Common myeloid progenitor, CD34-positive (primary cell): Measurements from ENCODE around the gene TIMM8B. TPM values are rescaled to one million over a fixed set of nuclear protein-coding genes. Genes with fewer than 3 reads are reported as not detected.

Experiments
- CTCF ChIA-PET: fragments of 350-600 bp; sonication (Branson Sonifier 250); formaldehyde crosslinking; loops from one replicate; lab custom pipeline; 2021; ENCODE audit warnings: antibody characterized with exemption; lab: Charles Lee
- POLR2A ChIA-PET: fragments of 350-600 bp; sonication (Branson Sonifier 250); formaldehyde crosslinking; loops from one replicate; lab custom pipeline; 2021; ENCODE audit warnings: antibody characterized with exemption; lab: Charles Lee
- DNase-seq, 3 donors: peaks; one replicate each; pipeline versions ENCODE4 v3.0.0 to v3.0.0-alpha.2; 2013
- H3K27ac ChIP-seq, 2 experiments: 1 replicate in 1 of 2; 2 replicates in 1 of 2; pipeline ENCODE4 v1.7.0; 2013; ENCODE audit warnings: inconsistent platforms in 2 of 2, low read length in 2 of 2, mild to moderate bottlenecking in 2 of 2, low read depth in 1 of 2, moderate library complexity in 1 of 2; ENCODE audit not compliant: severe bottlenecking in 2 of 2, insufficient read depth in 1 of 2, poor library complexity in 1 of 2
- H3K27me3 ChIP-seq, 5 experiments: replicated peaks in 2 of 5; 1 replicate in 3 of 5; 2 replicates in 2 of 5; pipeline versions ENCODE4 v1.6.1 to v1.7.0; 2013; ENCODE audit warnings: low read length in 4 of 5, mild to moderate bottlenecking in 2 of 5, moderate library complexity in 2 of 5, inconsistent platforms in 1 of 5; ENCODE audit not compliant: insufficient read depth in 5 of 5, control insufficient read depth in 4 of 5
- H3K36me3 ChIP-seq, 4 experiments: 1 replicate in 2 of 4; 2 replicates in 2 of 4; pipeline versions ENCODE4 v1.6.1 to v1.7.0; 2013; ENCODE audit warnings: low read length in 3 of 4, control low read depth in 1 of 4, mild to moderate bottlenecking in 1 of 4; ENCODE audit not compliant: control insufficient read depth in 4 of 4, insufficient read depth in 4 of 4
- H3K4me1 ChIP-seq, 4 experiments: 1 replicate in 3 of 4; 2 replicates in 1 of 4; pipeline versions ENCODE4 v1.6.1 to v1.7.1; 2013; ENCODE audit warnings: low read length in 3 of 4, mild to moderate bottlenecking in 3 of 4, control low read depth in 1 of 4, inconsistent platforms in 1 of 4, moderate library complexity in 1 of 4; ENCODE audit not compliant: control insufficient read depth in 4 of 4, insufficient read depth in 4 of 4; ENCODE audit errors: control extremely low read depth in 1 of 4
- H3K4me3 ChIP-seq, 7 experiments: 1 replicate in 4 of 7; 2 replicates in 3 of 7; pipeline versions ENCODE4 v1.5.1 to v1.7.0; 2013; ENCODE audit warnings: mild to moderate bottlenecking in 7 of 7, low read length in 6 of 7, moderate library complexity in 6 of 7, inconsistent platforms in 2 of 7, low read depth in 2 of 7, control low read depth in 1 of 7; ENCODE audit not compliant: insufficient read depth in 4 of 7, control insufficient read depth in 1 of 7; ENCODE audit errors: extremely low read depth in 1 of 7
- H3K9me3 ChIP-seq, 5 experiments: 1 replicate in 4 of 5; 2 replicates in 1 of 5; pipeline versions ENCODE4 v1.6.1 to v1.7.1; 2013; ENCODE audit warnings: low read length in 4 of 5, mild to moderate bottlenecking in 2 of 5, inconsistent platforms in 1 of 5, low read depth in 1 of 5, moderate library complexity in 1 of 5; ENCODE audit not compliant: control insufficient read depth in 4 of 5, insufficient read depth in 2 of 5; ENCODE audit errors: control extremely low read depth in 1 of 5
- WGBS: methylation state at CpG from one replicate; pipeline ENCODE4 v1.1.5; 2013; ENCODE audit not compliant: insufficient coverage; 5-methylcytosine and 5-hydroxymethylcytosine counted together
- polyA plus RNA-seq: library from polyadenylated mRNA; unstranded; fragments of 120-200 nt; gene quantifications from one replicate; pipeline ENCODE4 v1.2.1, GENCODE V29; 2013

TIMM8B gene, protein sequence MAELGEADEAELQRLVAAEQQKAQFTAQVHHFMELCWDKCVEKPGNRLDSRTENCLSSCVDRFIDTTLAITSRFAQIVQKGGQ
- 27.4 TPM for polyA plus RNA-seq

DNA sequence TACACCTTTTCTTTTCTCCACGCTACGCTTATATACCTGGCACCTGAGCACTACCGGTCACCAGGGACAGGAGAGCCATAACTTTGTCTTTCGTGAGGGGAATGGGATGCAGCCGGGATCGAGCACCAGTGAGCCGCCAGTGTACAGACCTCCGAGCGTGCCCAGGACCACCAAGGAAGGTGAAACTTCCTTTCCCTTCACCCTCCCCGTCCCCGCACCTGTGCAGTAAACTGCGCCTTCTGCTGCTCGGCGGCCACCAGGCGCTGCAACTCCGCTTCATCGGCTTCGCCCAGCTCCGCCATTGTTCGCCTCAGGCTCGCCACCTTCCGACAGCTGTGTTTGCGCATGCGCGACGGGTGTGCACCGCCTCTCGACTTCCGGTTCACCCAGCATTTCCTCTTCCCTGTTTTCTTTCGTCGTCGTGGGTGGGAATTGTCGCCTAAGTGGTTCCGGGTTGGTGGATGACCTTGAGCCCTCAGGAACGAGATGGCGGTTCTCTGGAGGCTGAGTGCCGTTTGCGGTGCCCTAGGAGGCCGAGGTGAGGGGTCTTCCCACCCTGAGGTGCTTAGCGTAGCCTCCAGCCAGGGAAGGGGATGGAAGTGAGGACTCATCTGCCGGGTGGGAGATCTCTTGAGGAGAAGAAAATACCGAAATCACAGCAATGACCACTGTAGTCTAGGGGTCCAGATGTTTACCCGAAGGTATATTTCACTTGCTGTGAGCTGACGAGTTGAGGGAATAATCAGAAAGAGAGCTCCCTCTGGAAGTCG is at the start of gene TIMM8B, which contains the start of gene SDHD:
Gene TIMM8B (minus strand): TSS at position 335 of the 770 bp plus-strand sequence. CDS start 33 bp downstream, at position 302.
Gene SDHD (plus strand): TSS at position 452 of the 770 bp plus-strand sequence. CDS start 35 bp downstream, at position 487.
- H3K27ac ChIP-seq = peak within 1 kb of the TSS; percentile 56 to 88
- H3K9me3 ChIP-seq = no peaks in the 10 kb centered on the region
- peak within 1 kb of the TSS; percentile 63 to 100 (median 98) for H3K4me3 ChIP-seq
- ChIA-PET CTCF (interaction anchor here (1.0 to 2.1 kb wide), 7 partner anchors 12 to 194 kb away, joined by 3 to 5 read pairs (median 3); partner anchors contain the start of genes NKAPD1 and PIH1D2), POLR2A (no interaction called here)
- no peaks in the 10 kb centered on the region for H3K27me3 ChIP-seq
- H3K4me1 ChIP-seq = peaks cover 10 to 27% (median 19%) of the 10 kb centered on the region in 4 experiments
- H3K36me3 ChIP-seq = peaks cover 13 to 72% (median 51%) of the 10 kb centered on the region in 4 experiments
- DNase-seq = peak; percentile 97 to 99 (median 98)
- 0% methylated on average over 38 of the region's 45 CpGs for WGBS

DNA sequence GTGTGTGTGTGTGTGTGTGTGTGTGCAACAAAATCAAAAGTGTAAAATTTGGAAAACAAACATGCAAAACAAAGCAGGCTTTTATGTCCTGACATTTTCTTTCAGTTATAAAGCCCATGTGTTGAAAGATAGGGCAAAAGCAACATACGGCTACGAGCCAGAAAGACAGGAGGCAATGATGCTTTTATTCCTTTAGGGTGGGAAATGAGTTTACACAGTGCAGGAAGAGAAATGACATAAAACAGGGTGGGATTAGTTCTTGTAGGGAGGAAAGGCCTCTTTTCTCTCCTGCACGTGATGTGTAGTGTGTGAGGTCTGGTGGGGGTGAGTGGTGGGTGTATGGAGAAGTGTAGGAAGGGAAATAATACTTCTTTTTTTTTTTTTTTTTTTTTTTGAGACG is 47.9 kb upstream of the TIMM8B start:
- H3K36me3 ChIP-seq = no peaks in the 10 kb centered on the region
- 100% methylated on average over 2 of the region's 4 CpGs for WGBS
- peaks cover 0 to 11% (median 8%) of the 10 kb centered on the region in 4 experiments for H3K4me1 ChIP-seq
- ChIA-PET POLR2A (no interaction called here), CTCF (no interaction called here)
- no peaks in the 10 kb centered on the region for H3K9me3 ChIP-seq
- H3K27ac ChIP-seq = no peak overlapping the region
- no peak overlapping the region for H3K4me3 ChIP-seq
- no peak for DNase-seq
- H3K27me3 ChIP-seq = no peaks in the 10 kb centered on the region

DNA sequence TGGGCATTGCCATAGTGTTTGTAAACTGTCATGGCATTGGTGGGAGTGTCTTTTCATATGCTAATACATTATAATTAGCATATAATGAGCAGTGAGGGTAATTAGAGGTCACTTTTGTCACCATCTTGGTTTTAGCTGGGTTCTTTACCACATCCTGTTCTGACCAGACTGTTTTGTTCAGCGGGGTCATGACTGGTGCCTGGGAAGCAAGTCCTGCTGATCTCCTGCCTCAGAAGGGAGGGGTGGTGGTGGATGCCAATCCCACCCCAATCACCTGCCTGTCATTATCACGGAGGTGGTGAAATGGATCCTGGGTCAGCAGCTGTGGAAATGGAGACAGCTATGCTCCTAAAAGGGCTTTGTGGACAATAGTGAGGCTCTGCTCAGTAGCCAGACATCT is 46.2 kb upstream of the TIMM8B start:
- POLR2A ChIA-PET = no interaction called here
- DNase-seq = no peak
- 60% methylated on average over 1 of the region's 2 CpGs for WGBS
- Histone ChIP-seq H3K27ac (no peak overlapping the region), H3K36me3 (no peaks in the 10 kb centered on the region), H3K4me1 (peaks cover 0 to 22% (median 13%) of the 10 kb centered on the region in 4 experiments), H3K27me3 (no peaks in the 10 kb centered on the region), H3K4me3 (no peak overlapping the region), H3K9me3 (no peaks in the 10 kb centered on the region)
- CTCF ChIA-PET = interaction anchor here (7.1 kb wide), 1 partner anchor 21 kb away, joined by 45 read pairs; no protein-coding TSS in a partner anchor

DNA sequence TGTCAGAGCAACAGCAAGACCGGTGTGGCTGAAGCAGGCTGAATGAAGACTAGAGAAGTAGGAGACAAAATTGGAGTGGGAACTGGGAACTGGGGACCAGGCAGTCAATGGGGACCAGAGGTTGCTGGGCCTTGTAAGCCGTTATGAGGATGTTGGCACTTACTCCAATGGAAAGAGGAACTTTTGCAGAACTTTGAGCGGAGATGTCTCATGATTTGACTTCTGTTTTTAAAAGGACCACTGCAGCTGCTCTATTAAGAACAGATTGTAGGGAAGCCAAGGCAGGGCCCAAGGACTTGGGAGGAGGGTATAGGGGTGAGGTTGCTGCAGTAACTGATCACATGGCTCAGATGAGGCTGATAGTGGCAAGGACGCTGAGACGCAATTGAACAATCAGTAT is 43.1 kb upstream of the TIMM8B start:
- CTCF ChIA-PET = interaction anchor here (1.1 to 7.1 kb wide), 4 partner anchors 8 to 46 kb away, joined by 3 to 45 read pairs (median 6); partner anchors contain the start of gene BCO2
- 21% methylated on average over 3 of the region's 5 CpGs for WGBS

DNA sequence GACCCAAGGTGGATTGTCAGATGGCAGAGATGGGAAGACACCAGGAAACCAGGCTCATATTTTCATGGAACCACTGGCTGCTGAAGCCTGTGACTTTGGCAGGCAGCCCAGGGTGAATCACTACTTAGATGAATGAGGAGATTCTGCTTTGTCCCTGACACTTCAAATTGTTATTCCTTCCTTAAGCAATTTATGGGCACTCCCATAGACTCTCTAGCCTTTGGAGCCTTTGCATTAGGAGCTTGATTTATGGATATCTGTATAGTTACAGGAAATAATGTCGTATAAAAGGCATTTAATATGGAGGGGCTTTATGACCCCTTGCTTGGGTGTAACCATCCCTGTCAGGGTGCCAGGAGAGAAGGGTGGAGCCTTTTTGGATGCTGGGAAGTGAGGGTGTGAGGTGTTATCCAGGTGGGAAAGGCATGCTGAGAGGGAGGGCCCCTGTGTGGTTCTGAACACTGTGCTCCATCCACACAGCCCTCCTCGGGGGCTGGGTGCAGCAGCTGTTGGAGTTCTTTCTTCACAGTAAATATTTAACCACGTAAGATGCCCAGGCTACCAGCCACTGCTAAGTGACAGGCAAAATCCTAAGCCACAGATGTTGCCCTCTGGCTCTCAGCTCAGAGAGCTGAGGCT is 42.0 kb upstream of the TIMM8B start:
- no peaks in the 10 kb centered on the region for H3K27me3 ChIP-seq
- no peaks in the 10 kb centered on the region for H3K9me3 ChIP-seq
- H3K36me3 ChIP-seq = no peaks in the 10 kb centered on the region
- H3K27ac ChIP-seq = no peak overlapping the region
- 89% methylated on average over 3 of the region's 3 CpGs for WGBS
- no peak overlapping the region for H3K4me3 ChIP-seq
- ChIA-PET POLR2A (no interaction called here), CTCF (interaction anchor here (1.1 to 7.1 kb wide), 2 partner anchors 17 to 151 kb away, joined by 4 to 45 read pairs; no protein-coding TSS in a partner anchor)
- H3K4me1 ChIP-seq = peaks cover 0 to 22% (median 13%) of the 10 kb centered on the region in 4 experiments
- peak in 2 of 3 donors; percentile 23 to 27 for DNase-seq

More for the DNA sequence above, 43.1 kb upstream of the TIMM8B start:
- peaks cover 0 to 22% (median 13%) of the 10 kb centered on the region in 4 experiments for H3K4me1 ChIP-seq
- peak; percentile 22 to 82 (median 73) for DNase-seq
- no peak overlapping the region for H3K27ac ChIP-seq
- POLR2A ChIA-PET = no interaction called here
- no peak overlapping the region for H3K4me3 ChIP-seq
- no peaks in the 10 kb centered on the region for H3K27me3 ChIP-seq
- no peaks in the 10 kb centered on the region for H3K36me3 ChIP-seq
- H3K9me3 ChIP-seq = no peaks in the 10 kb centered on the region

DNA sequence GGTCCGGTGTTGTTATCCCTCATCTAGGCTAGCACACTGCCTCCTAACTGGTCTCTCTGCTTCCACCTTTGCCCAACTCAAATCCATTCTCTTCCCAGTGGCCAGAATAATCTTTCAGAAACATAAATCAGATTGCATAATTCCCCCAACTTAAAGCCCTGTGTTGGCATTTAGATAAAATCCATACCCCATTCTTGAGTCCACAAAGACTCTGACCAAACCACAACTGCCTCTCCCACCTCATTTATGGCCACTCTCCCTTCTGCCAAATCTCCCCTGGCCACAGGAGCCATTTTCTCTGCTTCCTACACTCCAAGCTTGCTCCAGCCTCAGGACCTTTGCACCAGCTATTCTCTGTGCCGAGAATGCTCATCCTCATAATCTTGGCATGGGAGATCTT is 40.5 kb upstream of the TIMM8B start:
- WGBS = 100% methylated on average over 1 of the region's 2 CpGs

More for the DNA sequence above, 40.5 kb upstream of the TIMM8B start:
- peaks cover 0 to 19% (median 11%) of the 10 kb centered on the region in 4 experiments for H3K4me1 ChIP-seq
- ChIA-PET POLR2A (no interaction called here), CTCF (interaction anchor here (1.3 to 7.1 kb wide), 2 partner anchors 15 to 105 kb away, joined by 4 to 45 read pairs; no protein-coding TSS in a partner anchor)
- no peaks in the 10 kb centered on the region for H3K27me3 ChIP-seq
- H3K9me3 ChIP-seq = no peaks in the 10 kb centered on the region
- no peak for DNase-seq
- H3K36me3 ChIP-seq = no peaks in the 10 kb centered on the region
- no peak overlapping the region for H3K27ac ChIP-seq
- no peak overlapping the region for H3K4me3 ChIP-seq
